KOPT-K1 (cell line): ENCODE results near the gene AWAT2.

Source experiments
- H3K27ac ChIP-seq: fragments of 200-600 bp; sonication (generic); 2 replicates; pipeline ENCODE4 v1.5.1; 2016; ENCODE audit warnings: antibody characterized with exemption, mild to moderate bottlenecking, low read depth, low read length; ENCODE audit not compliant: poor library complexity, severe bottlenecking
- H3K36me3 ChIP-seq: fragments of 200-600 bp; sonication (generic); 2 replicates; pipeline ENCODE4 v1.5.1; 2017; ENCODE audit warnings: antibody characterized with exemption, mild to moderate bottlenecking, low read length, moderate library complexity; ENCODE audit not compliant: insufficient read depth
- H3K9me3 ChIP-seq: fragments of 200-600 bp; sonication (generic); 2 replicates; pipeline ENCODE4 v1.5.1; 2017; ENCODE audit warnings: antibody characterized with exemption, low read length, mild to moderate bottlenecking; ENCODE audit not compliant: insufficient read depth, poor library complexity, severe bottlenecking

The AWAT2 gene

DNA sequence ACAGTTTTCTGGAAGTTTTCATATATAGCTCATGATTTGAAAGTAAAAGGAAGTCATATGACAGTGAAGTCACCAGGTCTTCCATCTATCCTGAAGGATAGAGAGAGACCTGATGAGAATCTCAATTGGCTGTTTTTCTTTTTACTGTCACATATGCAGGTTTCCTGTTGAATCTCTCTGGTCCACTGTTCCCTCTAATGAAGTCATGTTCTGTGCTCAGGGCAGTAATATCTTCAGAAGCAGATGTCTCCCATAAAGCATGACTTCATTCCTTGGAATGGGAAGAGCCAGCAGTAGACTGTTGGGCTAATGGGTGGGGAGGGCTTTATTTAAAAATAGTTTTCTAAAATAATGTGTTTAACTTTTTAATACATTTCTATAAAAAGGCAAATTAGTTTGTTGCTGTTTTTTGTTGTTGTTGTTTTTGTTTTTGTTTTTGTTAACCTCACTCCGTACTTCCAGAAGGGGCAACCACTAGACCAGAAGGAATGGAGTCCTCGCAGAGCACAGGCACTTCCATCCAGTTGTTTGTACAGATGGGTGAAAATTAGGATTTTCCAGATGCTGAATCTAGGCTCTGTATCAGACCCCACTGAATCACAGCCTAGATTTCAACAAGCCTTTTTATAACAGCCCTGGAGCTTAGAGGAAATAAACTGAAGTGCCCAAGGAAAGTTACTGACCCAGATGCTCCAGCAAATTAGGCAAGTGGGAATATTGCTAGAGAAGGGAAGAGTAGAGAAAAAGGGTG is 54.2 kb downstream of the AWAT2 start:
- no peaks in the 10 kb centered on the region for H3K9me3 ChIP-seq
- no peak overlapping the region for H3K27ac ChIP-seq

GRCh38 chrX:69993494-69993893 is 56.2 kb downstream of the AWAT2 start:
- Histone ChIP-seq H3K27ac (no peak overlapping the region), H3K36me3 (no peaks in the 10 kb centered on the region), H3K9me3 (no peaks in the 10 kb centered on the region)

More for the DNA sequence above, 54.2 kb downstream of the AWAT2 start:
- H3K36me3 ChIP-seq: no peaks in the 10 kb centered on the region

DNA sequence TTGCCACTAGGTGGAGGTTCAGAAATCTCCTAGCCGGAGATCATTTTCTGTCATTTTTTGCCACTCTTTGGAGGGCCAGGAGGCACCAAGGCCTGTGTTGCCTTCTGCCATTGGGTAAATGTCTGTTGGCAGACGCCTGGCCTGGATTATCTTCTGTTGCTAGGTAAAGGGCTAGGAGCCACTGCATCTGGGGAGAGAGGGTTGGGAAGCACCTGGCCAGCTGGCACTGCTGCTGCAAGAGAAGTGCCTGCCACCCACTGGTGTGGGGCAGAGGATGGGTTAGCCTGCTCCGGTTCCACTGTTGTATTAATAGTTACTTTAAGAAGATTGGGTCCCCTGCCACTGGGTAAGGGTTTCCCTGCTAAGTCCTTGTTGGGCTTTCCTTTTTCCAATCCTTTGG is 58.1 kb downstream of the AWAT2 start:
- Histone ChIP-seq H3K27ac (no peak overlapping the region), H3K36me3 (no peaks in the 10 kb centered on the region), H3K9me3 (no peaks in the 10 kb centered on the region)
